Gastrocnemius medialis (tissue), 4 donors: Measurements from ENCODE around the gene BDKRB1. TPM values are rescaled to one million over a fixed set of nuclear protein-coding genes. Genes with fewer than 3 reads are reported as not detected.

Experiments used
- ATAC-seq, 2 donors: fragments of 150-250 bp; one replicate each; pipeline ENCODE4 v1.9.1; 2016
- DNase-seq, 2 donors: peaks; one replicate each; pipeline ENCODE4 v3.0.0-alpha.2; 2019
- H3K27ac ChIP-seq, 4 donors: fragments of 200-600 bp; sonication (generic); 1 replicate in 1 of 4; 2 replicates in 3 of 4; pipeline ENCODE4 v1.5.1; 2016 to 2018; ENCODE audit warnings: mild to moderate bottlenecking in 2 of 4, moderate library complexity in 1 of 4
- H3K27me3 ChIP-seq, 3 donors: fragments of 200-600 bp; sonication (generic) in 2 of 3; 1 replicate in 1 of 3; 2 replicates in 2 of 3; pipeline versions ENCODE4 v1.5.1 to v1.6.0; 2016 to 2019; ENCODE audit warnings: mild to moderate bottlenecking in 1 of 3, moderate library complexity in 1 of 3
- H3K36me3 ChIP-seq, 2 donors: fragments of 200-600 bp; sonication (generic) in 1 of 2; one replicate each; pipeline ENCODE4 v1.5.1; 2017 to 2018
- H3K4me1 ChIP-seq, 2 donors: fragments of 200-600 bp; sonication (generic) in 1 of 2; one replicate each; pipeline ENCODE4 v1.5.1; 2016 to 2017; ENCODE audit warnings: mild to moderate bottlenecking in 2 of 2
- H3K4me3 ChIP-seq, 4 donors: fragments of 200-600 bp; sonication (generic) in 3 of 4; 1 replicate in 1 of 4; 2 replicates in 3 of 4; pipeline ENCODE4 v1.5.1; 2016 to 2019; ENCODE audit warnings: mild to moderate bottlenecking in 2 of 4
- H3K9me3 ChIP-seq, 3 donors: fragments of 200-600 bp; sonication (generic) in 2 of 3; 1 replicate in 1 of 3; 2 replicates in 2 of 3; pipeline ENCODE4 v1.5.1; 2016 to 2019
- CTCF ChIP-seq, 5 experiments: fragments of 450-650 bp in 3 of 5; fragments of 200-600 bp in 2 of 5; sonication (generic) in 2 of 5; IDR thresholded peaks in 4 of 5; conservative IDR thresholded peaks in 1 of 5; 1 replicate in 4 of 5; 2 replicates in 1 of 5; pipeline ENCODE4 v1.5.1; 2016 to 2019; ENCODE audit warnings: antibody characterized with exemption in 5 of 5, mild to moderate bottlenecking in 3 of 5, moderate library complexity in 3 of 5
- POLR2A ChIP-seq, 2 donors: fragments of 450-650 bp; IDR thresholded peaks; one replicate each; pipeline ENCODE4 v1.6.1; 2017; ENCODE audit warnings: antibody characterized with exemption in 2 of 2, mild to moderate bottlenecking in 2 of 2, moderate library complexity in 2 of 2
- in situ Hi-C, 4 donors: fragments of 200-750 bp; cut with MboI; loops; one replicate each; pipeline versions ENCODE4 v1.15.0 to v1.8.0; 2017; ENCODE audit warnings: low sequenced_read_pairs in 4 of 4
- intact Hi-C: fragments of 100-400 bp; cut with DNase I; formaldehyde crosslinking; loops from one replicate; pipeline ENCODE4 v1.15.1; 2023; ENCODE audit warnings: low total_unique reads
- total RNA-seq, 4 donors: library from RNA; depleted of rRNA; stranded (reverse); fragments of >200 nt; gene quantifications; one replicate each; pipeline versions ENCODE4 v1.1.0 to v1.2.3, GENCODE V29; 2016

BDKRB1 gene
- total RNA-seq, 4 donors from 2014 or later, result not detected

GRCh38 chr14:96229315-96229714, 26.7 kb upstream of the BDKRB1 start:
- no peaks in the 10 kb centered on the region for H3K27me3 ChIP-seq
- no peaks in the 10 kb centered on the region for H3K36me3 ChIP-seq
- in situ Hi-C loops (no loop called here), intact Hi-C loops (no loop called here)
- H3K4me1 ChIP-seq, result no peaks in the 10 kb centered on the region
- TF ChIP-seq POLR2A (IDR thresholded peaks at IDR 0.05), result no peak
- no peak for DNase-seq
- no peak overlapping the region for H3K27ac ChIP-seq
- ATAC-seq, result no peak
- no peak overlapping the region for H3K4me3 ChIP-seq
- no peaks in the 10 kb centered on the region for H3K9me3 ChIP-seq

- no peak for DNase-seq
- Histone ChIP-seq H3K9me3 (no peaks in the 10 kb centered on the region), H3K27ac (no peak overlapping the region), H3K4me1 (no peaks in the 10 kb centered on the region), H3K36me3 (no peaks in the 10 kb centered on the region), H3K4me3 (no peak overlapping the region), H3K27me3 (no peaks in the 10 kb centered on the region)
- no peak for TF ChIP-seq CTCF (IDR thresholded peaks at IDR 0.05 in 4 of 5, conservative IDR thresholded peaks at IDR 0.05 in 1 of 5)
- no peak for TF ChIP-seq POLR2A (IDR thresholded peaks at IDR 0.05)
- intact Hi-C loops, result no loop called here
- no peak for ATAC-seq
- in situ Hi-C loops, result no loop called here
Measured at GRCh38 chr14:96231056-96231455, 25.0 kb upstream of the BDKRB1 start.

- Histone ChIP-seq H3K36me3 (no peaks in the 10 kb centered on the region), H3K9me3 (no peaks in the 10 kb centered on the region), H3K4me3 (no peak overlapping the region), H3K4me1 (no peaks in the 10 kb centered on the region), H3K27ac (no peak overlapping the region), H3K27me3 (no peaks in the 10 kb centered on the region)
- ATAC-seq (no peak), DNase-seq (no peak)
- intact Hi-C loops, result no loop called here
- in situ Hi-C loops, result no loop called here
- no peak for TF ChIP-seq CTCF (IDR thresholded peaks at IDR 0.05 in 4 of 5, conservative IDR thresholded peaks at IDR 0.05 in 1 of 5)
- no peak for TF ChIP-seq POLR2A (IDR thresholded peaks at IDR 0.05)
Measured at GRCh38 chr14:96231526-96232130, 24.4 kb upstream of the BDKRB1 start.

- no peaks in the 10 kb centered on the region for H3K36me3 ChIP-seq
- H3K27ac ChIP-seq, result no peak overlapping the region
- intact Hi-C loops, result no loop called here
- H3K4me3 ChIP-seq, result no peak overlapping the region
- ATAC-seq (no peak), DNase-seq (no peak)
- no peaks in the 10 kb centered on the region for H3K27me3 ChIP-seq
- H3K4me1 ChIP-seq, result no peaks in the 10 kb centered on the region
- in situ Hi-C loops, result no loop called here
- TF ChIP-seq CTCF (IDR thresholded peaks at IDR 0.05 in 4 of 5, conservative IDR thresholded peaks at IDR 0.05 in 1 of 5), result no peak
- no peak for TF ChIP-seq POLR2A (IDR thresholded peaks at IDR 0.05)
- H3K9me3 ChIP-seq, result no peaks in the 10 kb centered on the region
Measured at GRCh38 chr14:96232506-96232905, 23.5 kb upstream of the BDKRB1 start.

DNA sequence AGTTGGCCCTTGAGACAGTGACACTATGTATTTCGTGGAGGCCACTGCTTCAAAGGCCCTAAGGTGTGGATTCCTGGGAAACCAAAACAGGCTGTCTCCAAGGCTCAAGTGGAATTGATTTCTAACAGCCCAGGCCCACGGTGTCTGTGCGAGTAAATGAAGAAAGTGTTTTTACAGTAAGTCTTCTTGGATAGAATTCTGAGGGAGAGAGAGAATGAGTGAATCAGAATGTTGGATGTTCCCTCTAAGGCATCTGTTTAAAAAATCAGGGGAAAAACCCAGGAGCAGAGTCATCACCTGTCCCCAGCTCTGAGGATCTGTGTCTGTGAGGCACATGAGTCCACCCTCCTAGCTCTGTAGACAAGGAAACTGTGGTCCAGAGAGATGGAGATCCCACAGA, 22.3 kb upstream of the BDKRB1 start:
- ATAC-seq, result no peak

More for the DNA sequence above, 22.3 kb upstream of the BDKRB1 start:
- intact Hi-C loops (no loop called here), in situ Hi-C loops (no loop called here)
- Histone ChIP-seq H3K9me3 (no peaks in the 10 kb centered on the region), H3K27ac (no peak overlapping the region), H3K4me3 (no peak overlapping the region), H3K4me1 (no peaks in the 10 kb centered on the region), H3K36me3 (no peaks in the 10 kb centered on the region), H3K27me3 (no peaks in the 10 kb centered on the region)
- DNase-seq, result no peak
- no peak for TF ChIP-seq CTCF (IDR thresholded peaks at IDR 0.05 in 4 of 5, conservative IDR thresholded peaks at IDR 0.05 in 1 of 5)
- TF ChIP-seq POLR2A (IDR thresholded peaks at IDR 0.05), result no peak
